ENCODE data around the gene PDIA2.

Gene PDIA2

GRCh38 chr16:262121-262745 lies 20.7 kb upstream of the PDIA2 start:
- TF ChIP-seq SNAI2 (CRISPR knock-in tag; IDR thresholded peaks at IDR 0.05) = no peak
- no peak for ATAC-seq

GRCh38 chr16:263182-263774 lies 19.7 kb upstream of the PDIA2 start:
- ATAC-seq = no peak
- TF ChIP-seq RARB (CRISPR knock-in tag; IDR thresholded peaks at IDR 0.05) (no peak), TOX (CRISPR knock-in tag; IDR thresholded peaks at IDR 0.05; ENCODE audit: borderline replicate concordance) (no peak), PATZ1 (CRISPR knock-in tag; IDR thresholded peaks at IDR 0.05; ENCODE audit: borderline replicate concordance) (no peak), ESRRG (CRISPR knock-in tag; IDR thresholded peaks at IDR 0.05) (no peak), ZFP30 (CRISPR knock-in tag; IDR thresholded peaks at IDR 0.05) (no peak), ZC3H10 (CRISPR knock-in tag; IDR thresholded peaks at IDR 0.05) (no peak), ARNTL (CRISPR knock-in tag; IDR thresholded peaks at IDR 0.05; ENCODE audit: borderline replicate concordance, low read depth) (no peak), CSRNP3 (CRISPR knock-in tag; IDR thresholded peaks at IDR 0.05) (no peak), OSR1 (CRISPR knock-in tag; IDR thresholded peaks at IDR 0.05) (no peak)

GRCh38 chr16:263944-264343 lies 19.0 kb upstream of the PDIA2 start:
- ATAC-seq = no peak
- TF ChIP-seq TOX (CRISPR knock-in tag; IDR thresholded peaks at IDR 0.05; ENCODE audit: borderline replicate concordance) (no peak), ZFP30 (CRISPR knock-in tag; IDR thresholded peaks at IDR 0.05) (no peak), ESRRG (CRISPR knock-in tag; IDR thresholded peaks at IDR 0.05) (no peak), ARNTL (CRISPR knock-in tag; IDR thresholded peaks at IDR 0.05; ENCODE audit: borderline replicate concordance, low read depth) (no peak), ZNF70 (CRISPR knock-in tag; IDR thresholded peaks at IDR 0.05) (no peak), PATZ1 (CRISPR knock-in tag; IDR thresholded peaks at IDR 0.05; ENCODE audit: borderline replicate concordance) (no peak), ZC3H10 (CRISPR knock-in tag; IDR thresholded peaks at IDR 0.05) (no peak)

- TF ChIP-seq GLIS3 (CRISPR knock-in tag; IDR thresholded peaks at IDR 0.05) (no peak), CSRNP3 (CRISPR knock-in tag; IDR thresholded peaks at IDR 0.05) (no peak), PPARA (CRISPR knock-in tag; IDR thresholded peaks at IDR 0.05; ENCODE audit: borderline replicate concordance) (no peak), ESRRG (CRISPR knock-in tag; IDR thresholded peaks at IDR 0.05) (no peak), ZNF565 (CRISPR knock-in tag; conservative IDR thresholded peaks at IDR 0.05; ENCODE audit: low read depth) (no peak), RARB (CRISPR knock-in tag; IDR thresholded peaks at IDR 0.05) (no peak), ZC3H10 (CRISPR knock-in tag; IDR thresholded peaks at IDR 0.05) (no peak), ZNF8 (CRISPR knock-in tag; IDR thresholded peaks at IDR 0.05) (no peak), OSR1 (CRISPR knock-in tag; IDR thresholded peaks at IDR 0.05) (no peak)
- no peak for ATAC-seq
Measured at GRCh38 chr16:264440-264951, 18.5 kb upstream of the PDIA2 start.

- no peak for ATAC-seq
- TF ChIP-seq ZFP30 (CRISPR knock-in tag; IDR thresholded peaks at IDR 0.05) (no peak), TOX (CRISPR knock-in tag; IDR thresholded peaks at IDR 0.05; ENCODE audit: borderline replicate concordance) (no peak), ESRRG (CRISPR knock-in tag; IDR thresholded peaks at IDR 0.05) (no peak), SNAI2 (CRISPR knock-in tag; IDR thresholded peaks at IDR 0.05) (no peak), ZNF565 (CRISPR knock-in tag; conservative IDR thresholded peaks at IDR 0.05; ENCODE audit: low read depth) (no peak), ZNF70 (CRISPR knock-in tag; IDR thresholded peaks at IDR 0.05) (no peak), POU6F1 (CRISPR knock-in tag; IDR thresholded peaks at IDR 0.05; ENCODE audit: borderline replicate concordance, low read depth) (no peak), TSHZ2 (CRISPR knock-in tag; IDR thresholded peaks at IDR 0.05) (no peak), ARNTL (CRISPR knock-in tag; IDR thresholded peaks at IDR 0.05; ENCODE audit: borderline replicate concordance, low read depth) (no peak), ISL1 (CRISPR knock-in tag; IDR thresholded peaks at IDR 0.05) (no peak), ZNF8 (CRISPR knock-in tag; IDR thresholded peaks at IDR 0.05) (no peak)
Measured at GRCh38 chr16:265002-265529, 17.9 kb upstream of the PDIA2 start.

Measured in SK-N-SH treated with all-trans-retinoic acid at 6 μM for 48 hours (cell line).